ENCODE data around the gene GABRQ. TPM values are rescaled to one million over a fixed set of nuclear protein-coding genes. Genes with fewer than 3 reads are reported as not detected.
"Not testable (repeated sequence)": the region's sequence is repeated elsewhere in the genome, so short reads cannot be mapped to it uniquely, and the experiment has no call there.

Gene GABRQ
- total RNA-seq, 1 experiment from 2014 or later = 8.8 TPM

DNA sequence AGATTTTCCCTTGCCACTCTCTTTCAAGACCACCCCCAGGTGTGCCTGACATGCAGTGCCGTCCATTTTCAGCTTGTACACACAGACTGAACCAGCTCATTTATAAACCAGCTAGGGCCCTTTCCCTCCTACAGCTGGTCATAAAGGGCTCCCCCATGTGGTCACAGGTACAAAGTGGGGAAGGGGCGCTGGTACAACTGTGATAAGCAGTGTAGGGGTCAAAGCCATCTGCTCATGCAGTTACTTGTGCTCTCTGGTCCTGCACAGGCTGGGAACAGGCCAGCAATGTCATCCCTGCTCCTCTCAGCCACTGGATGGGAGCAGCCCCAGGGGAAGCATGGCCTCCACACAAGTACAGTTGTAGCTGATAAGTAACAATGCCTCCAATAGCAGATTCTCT, 20.6 kb downstream of the GABRQ start:
- no peak for DNase-seq (ENCODE audit: low read depth)

DNA sequence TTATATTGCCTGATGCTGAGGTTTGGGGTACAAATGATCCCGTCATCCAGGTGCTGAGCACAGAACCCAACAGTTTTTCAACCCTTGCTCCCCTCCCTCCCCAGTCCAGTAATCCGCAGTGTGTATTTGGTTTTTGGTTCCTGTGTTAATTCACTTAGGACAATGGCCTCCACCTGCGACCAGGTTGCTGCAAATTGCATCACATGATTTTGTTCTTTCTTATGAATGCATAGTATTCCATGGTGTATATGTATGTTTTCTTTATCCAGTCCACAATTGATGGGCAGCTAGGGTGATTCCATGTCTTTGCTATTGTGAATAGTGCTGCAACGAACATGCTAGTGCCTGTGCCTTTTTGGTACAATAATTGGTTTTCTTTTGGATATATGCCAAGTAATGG, 25.4 kb downstream of the GABRQ start:
- no peak for DNase-seq (ENCODE audit: low read depth)

DNA sequence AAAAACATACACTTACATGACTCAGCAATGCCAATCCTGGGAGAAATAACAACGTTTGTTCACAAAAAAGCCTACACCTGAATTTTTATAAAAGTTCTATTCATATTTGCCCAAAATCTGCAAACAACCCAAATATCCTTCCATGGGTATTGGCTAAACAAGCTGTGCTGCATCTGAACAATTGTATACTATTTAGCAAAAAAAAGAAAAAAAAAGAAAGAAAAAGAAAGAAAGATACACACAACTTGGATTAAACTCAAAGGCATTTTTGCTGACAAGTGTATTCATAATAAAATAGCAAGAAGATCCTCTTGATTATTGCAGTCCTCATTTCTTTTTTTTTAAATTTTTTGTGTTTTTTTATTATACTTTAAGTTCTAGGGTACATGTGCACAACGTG, 36.4 kb downstream of the GABRQ start:
- DNase-seq (ENCODE audit: low read depth) = no peak

DNA sequence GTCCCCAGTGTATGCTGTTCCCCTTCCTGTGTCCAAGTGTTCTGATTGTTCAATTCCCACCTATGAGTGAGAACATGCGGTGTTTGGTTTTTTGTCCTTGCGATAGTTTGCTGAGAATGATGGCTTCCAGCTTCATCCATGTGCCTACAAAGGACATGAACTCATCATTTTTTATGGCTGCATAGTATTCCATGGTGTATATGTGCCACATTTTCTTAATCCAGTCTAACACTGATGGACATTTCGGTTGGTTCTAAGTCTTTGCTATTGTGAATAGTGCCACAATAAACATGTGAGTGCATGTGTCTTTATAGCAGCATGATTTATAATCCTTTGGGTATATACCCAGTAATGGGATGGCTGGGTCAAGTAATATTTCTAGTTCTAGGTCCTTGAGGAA, 37.0 kb downstream of the GABRQ start:
- DNase-seq (ENCODE audit: low read depth) = not testable (repeated sequence)

DNA sequence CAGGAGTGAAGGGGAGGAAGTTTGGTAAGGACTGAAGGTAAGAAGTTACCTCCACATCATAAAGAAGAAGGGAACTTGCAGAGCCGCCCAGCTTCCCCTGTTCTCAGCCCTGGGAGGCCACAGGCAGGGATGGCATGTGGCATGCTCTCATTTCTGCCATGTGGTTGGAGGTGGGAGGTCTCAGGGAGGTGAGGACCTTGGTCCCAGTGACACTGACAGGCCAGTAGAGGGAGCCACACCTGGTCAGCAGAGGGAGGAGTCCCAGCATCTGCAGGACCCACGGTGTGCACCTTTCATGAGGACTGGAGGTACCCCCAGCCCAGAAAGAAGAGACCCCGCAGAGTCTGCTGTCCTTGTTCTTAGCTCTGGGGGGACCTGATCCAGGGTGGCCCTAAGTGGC, 43.3 kb downstream of the GABRQ start:
- not testable (repeated sequence) for DNase-seq (ENCODE audit: low read depth)

DNA sequence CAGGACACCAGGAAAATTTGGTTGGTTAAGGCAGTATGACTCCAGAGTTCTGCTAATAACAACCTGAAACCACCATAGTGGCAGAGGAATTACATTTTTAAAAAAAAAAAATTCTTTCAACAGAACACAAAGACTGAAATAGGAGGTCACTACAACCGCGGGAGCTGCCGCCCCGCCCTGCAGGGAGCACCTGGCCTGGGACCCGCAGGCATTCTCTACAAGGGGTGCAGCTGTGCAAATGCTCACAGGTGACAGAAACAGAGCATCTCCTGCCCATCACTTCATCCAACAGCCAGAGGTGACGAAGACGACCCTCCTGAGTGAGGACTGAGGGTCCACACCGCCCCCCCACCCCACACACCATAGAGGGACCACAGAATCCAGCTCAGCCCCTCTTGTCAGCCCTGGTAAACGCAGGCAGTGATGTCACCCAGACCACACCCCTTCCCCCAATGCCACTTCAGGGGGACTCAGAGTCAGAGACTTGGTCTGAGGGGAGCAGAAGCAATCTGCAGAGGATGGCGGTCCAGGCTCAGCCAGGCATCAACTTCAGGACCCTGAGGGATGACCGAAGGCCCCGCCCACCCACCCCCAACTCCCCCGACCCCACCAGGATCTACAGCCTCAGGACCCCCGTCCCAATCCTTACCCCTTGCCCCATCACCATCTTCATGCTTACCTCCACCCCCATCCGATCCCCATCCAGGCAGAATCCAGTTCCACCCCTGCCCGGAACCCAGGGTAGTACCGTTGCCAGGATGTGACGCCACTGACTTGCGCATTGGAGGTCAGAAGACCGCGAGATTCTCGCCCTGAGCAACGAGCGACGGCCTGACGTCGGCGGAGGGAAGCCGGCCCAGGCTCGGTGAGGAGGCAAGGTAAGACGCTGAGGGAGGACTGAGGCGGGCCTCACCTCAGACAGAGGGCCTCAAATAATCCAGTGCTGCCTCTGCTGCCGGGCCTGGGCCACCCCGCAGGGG, 60.5 kb downstream of the GABRQ start, which contains the start of gene MAGEA3:
Gene MAGEA3 (plus strand): TSS at position 843 of the 980 bp plus-strand sequence. CDS start 2,039 bp downstream, outside the sequence.
- DNase-seq (ENCODE audit: low read depth) = not testable (repeated sequence)

DNA sequence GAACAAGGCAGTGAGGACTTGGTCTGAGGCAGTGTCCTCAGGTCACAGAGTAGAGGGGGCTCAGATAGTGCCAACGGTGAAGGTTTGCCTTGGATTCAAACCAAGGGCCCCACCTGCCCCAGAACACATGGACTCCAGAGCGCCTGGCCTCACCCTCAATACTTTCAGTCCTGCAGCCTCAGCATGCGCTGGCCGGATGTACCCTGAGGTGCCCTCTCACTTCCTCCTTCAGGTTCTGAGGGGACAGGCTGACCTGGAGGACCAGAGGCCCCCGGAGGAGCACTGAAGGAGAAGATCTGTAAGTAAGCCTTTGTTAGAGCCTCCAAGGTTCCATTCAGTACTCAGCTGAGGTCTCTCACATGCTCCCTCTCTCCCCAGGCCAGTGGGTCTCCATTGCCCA, 62.7 kb downstream of the GABRQ start:
- not testable (repeated sequence) for DNase-seq (ENCODE audit: low read depth)

DNA sequence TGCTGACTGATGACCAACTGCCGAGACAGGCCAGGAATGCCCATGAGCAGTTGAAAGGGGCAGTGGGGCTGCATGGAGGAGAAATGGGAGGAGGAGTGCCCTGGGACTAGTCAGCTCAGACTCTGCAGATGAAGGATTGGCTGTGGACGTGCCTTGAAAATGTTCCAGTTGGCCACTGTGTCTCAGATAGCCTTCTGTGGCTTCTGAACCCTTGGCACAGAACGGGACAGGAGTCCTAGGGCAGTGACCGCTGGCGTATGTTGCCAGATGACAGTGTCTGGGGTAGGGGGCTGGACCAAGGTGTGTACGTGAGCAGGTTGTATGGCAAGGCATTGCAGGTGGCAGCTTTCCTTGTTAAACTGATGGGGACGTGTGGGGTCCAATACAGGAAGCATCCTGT, 68.8 kb downstream of the GABRQ start:
- not testable (repeated sequence) for DNase-seq (ENCODE audit: low read depth)

Other genes starting within 250 kb of the GABRQ start
- gene GABRA3, start 186.6 kb upstream of the GABRQ start, total RNA-seq (2014; rRNA removed; shearing (Covaris generic)) = 14.5 and 17.6 TPM in 2 replicates
- 14.5 and 16.6 TPM in 2 replicates for gene MAGEA3, start 60.9 kb downstream of the GABRQ start, total RNA-seq (2014; rRNA removed; shearing (Covaris generic))
- gene CSAG2, start 71.4 kb downstream of the GABRQ start, total RNA-seq (2014; rRNA removed; shearing (Covaris generic)) = not detected in 2 replicates
- gene MAGEA2B, start 76.7 kb downstream of the GABRQ start, total RNA-seq (2014; rRNA removed; shearing (Covaris generic)) = 1.9 and 2.5 TPM in 2 replicates
- 6.5 and 6.6 TPM in 2 replicates for gene CSAG1, start 95.8 kb downstream of the GABRQ start, total RNA-seq (2014; rRNA removed; shearing (Covaris generic))
- gene MAGEA12, start 95.9 kb downstream of the GABRQ start, total RNA-seq (2014; rRNA removed; shearing (Covaris generic)) = 13.4 and 15.5 TPM in 2 replicates
- gene MAGEA2, start 115.9 kb downstream of the GABRQ start, total RNA-seq (2014; rRNA removed; shearing (Covaris generic)) = 0.94 and 1.7 TPM in 2 replicates
- 2.6 and 3.2 TPM in 2 replicates for gene CSAG3, start 121.3 kb downstream of the GABRQ start, total RNA-seq (2014; rRNA removed; shearing (Covaris generic))
- 23.7 and 25.3 TPM in 2 replicates for gene MAGEA6, start 131.8 kb downstream of the GABRQ start, total RNA-seq (2014; rRNA removed; shearing (Covaris generic))
- 123 and 144 TPM in 2 replicates for gene CETN2, start 192.9 kb downstream of the GABRQ start, total RNA-seq (2014; rRNA removed; shearing (Covaris generic))
- gene NSDHL, start 193.2 kb downstream of the GABRQ start, total RNA-seq (2014; rRNA removed; shearing (Covaris generic)) = 29.9 and 35.0 TPM in 2 replicates

Measured in M059J (cell line).